GM12874 (cell line): ENCODE results near the gene RANBP3.

Experiments used
- TF ChIP-seq, protein P1 (sequence below): IDR thresholded peaks from 2 replicates; pipeline ENCODE4 v1.5.1; 2011; ENCODE audit warnings: low read depth, mild to moderate bottlenecking, control low read depth, low read length, moderate library complexity; ENCODE audit not compliant: insufficient read depth

The RANBP3 gene

DNA sequence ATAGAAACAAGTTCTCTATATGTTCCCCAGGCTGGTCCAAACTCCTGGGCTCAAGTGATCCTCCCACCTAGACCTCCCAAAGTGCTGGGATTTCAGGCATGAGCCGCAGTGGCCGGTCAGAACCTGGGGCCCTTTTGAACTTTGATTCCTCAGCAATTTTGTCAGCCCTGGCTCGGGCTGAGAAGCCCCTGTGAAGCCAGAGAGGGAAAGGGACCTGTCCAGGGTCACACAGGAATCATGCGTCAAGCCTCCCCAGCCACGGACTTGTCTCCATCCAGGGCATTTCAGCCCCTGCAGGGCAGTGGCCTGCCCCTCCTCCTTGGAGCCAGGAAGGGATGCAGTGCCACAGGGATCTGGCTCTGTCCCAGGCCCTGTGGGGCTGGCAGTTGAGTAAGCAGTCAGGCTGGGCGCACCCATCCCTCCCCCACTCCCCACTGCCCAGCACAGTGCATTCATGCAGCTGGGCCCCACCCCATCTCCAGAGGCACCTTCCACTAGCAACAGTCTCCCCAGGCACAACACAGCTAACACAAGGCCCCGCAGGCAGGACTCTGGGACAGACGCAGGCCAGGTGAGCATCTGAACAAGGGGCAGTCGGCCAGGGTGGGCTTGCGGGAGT lies 64.1 kb downstream of the RANBP3 start, which contains the start of gene CAPS:
CAPS (plus strand) TSS at position 516 of the 619 bp plus-strand sequence. CDS start 153 bp downstream, outside the sequence.
- TF ChIP-seq, protein P1, sequence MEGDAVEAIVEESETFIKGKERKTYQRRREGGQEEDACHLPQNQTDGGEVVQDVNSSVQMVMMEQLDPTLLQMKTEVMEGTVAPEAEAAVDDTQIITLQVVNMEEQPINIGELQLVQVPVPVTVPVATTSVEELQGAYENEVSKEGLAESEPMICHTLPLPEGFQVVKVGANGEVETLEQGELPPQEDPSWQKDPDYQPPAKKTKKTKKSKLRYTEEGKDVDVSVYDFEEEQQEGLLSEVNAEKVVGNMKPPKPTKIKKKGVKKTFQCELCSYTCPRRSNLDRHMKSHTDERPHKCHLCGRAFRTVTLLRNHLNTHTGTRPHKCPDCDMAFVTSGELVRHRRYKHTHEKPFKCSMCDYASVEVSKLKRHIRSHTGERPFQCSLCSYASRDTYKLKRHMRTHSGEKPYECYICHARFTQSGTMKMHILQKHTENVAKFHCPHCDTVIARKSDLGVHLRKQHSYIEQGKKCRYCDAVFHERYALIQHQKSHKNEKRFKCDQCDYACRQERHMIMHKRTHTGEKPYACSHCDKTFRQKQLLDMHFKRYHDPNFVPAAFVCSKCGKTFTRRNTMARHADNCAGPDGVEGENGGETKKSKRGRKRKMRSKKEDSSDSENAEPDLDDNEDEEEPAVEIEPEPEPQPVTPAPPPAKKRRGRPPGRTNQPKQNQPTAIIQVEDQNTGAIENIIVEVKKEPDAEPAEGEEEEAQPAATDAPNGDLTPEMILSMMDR, result no peak

DNA sequence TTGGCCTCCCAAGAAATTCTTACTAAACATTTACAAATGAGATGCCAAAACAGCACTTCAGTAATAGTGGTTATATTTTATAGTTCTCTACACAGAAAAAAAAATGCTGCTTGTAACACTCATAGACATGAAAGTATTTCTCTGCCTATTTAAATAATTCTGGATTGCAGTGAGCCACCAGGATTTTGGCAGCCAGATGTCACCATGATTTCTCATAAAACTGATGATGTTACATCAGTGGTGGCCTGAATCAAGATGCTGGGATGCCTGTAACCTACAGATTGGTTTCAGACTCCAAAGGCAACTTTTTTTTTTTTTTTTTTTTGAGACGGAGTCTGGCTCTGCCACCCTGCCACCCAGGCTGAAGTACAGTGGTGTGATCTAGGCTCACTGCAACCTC lies 66.6 kb downstream of the RANBP3 start:
- TF ChIP-seq, protein P1, result no peak

DNA sequence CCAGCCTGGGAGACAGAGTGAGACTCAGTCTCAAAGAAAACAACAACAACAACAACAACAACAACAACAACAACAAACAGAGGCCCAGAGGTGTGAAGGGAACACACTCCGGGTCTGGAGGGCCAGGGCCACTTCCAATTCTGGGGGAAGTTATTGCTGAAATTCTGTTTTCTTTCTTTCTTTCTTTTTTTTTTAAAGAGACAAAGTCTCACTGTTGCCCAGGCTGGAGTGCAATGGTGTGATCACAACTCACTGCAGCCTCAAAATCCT lies 67.4 kb downstream of the RANBP3 start:
- TF ChIP-seq, protein P1, result no peak

DNA sequence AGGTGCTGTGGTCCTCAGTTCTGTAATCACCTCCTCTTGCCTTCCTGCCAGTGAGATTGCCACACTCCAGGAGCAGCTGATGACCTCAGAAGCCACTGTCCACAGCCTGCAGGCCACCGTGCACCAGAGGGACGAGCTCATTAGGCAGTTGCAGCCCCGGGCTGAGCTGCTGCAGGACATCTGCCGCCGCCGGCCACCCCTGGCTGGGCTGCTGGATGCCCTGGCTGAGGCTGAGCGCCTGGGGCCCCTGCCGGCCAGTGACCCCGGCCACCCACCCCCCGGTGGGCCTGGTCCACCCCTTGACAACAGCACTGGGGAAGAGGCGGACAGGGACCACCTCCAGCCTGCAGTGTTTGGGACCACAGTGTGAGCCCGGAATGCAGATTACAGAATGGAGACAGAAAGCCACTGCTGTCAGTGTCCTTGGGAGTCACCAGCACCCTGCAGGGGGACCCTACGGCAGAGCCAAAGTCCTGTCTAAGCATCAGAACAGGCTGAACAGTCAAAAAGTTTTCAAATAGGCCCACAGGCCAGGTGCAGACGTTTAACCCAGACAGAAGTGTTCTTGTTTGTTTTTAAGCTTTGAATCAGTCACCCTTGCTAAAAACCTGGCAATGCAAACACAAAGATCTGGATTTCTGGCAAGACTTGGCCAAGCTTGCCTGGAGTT lies 69.0 kb downstream of the RANBP3 start:
- TF ChIP-seq, protein P1, result no peak

GRCh38 chr19:5907241-5907640 lies 70.7 kb downstream of the RANBP3 start:
- TF ChIP-seq, protein P1, result no peak

DNA sequence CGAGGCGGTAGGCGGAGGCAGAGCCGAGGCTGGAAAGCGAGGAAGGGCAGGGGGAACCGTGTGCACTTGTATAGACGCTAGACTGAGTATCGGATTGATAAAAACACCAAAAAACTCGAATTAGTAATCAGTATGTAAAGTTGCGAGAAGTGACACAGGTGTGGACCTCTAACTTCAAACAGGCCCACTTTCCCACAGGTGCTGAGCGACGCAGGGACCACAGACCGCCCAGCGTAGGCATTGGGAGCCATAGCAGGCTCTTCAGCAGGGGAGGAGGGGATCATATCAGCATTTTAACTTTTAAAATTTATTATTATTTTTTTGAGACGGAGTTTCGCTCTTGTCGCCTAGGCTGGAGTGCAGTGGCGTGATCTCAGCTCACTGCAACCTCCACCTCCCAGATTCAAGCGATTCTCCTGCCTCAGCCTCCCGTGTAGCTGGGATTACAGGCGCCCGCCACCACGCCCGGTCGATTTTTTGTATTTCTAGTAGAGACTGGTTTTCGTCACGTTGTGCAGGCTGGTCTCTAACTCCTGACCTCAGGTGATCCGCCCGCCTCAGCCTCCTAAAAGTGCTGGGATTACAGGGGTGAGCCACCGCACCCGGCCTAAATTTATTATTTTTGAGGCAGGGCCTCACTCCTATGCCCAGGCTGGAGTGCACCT lies 72.7 kb downstream of the RANBP3 start:
- TF ChIP-seq, protein P1, result no peak

GRCh38 chr19:5904352-5905113 lies 73.4 kb downstream of the RANBP3 start, which contains the start of gene VMAC:
VMAC (plus strand) TSS chr19:5904872; CDS start chr19:5904891, 19 bp downstream.
- TF ChIP-seq, protein P1, result no peak
